ENCODE measurements around the gene AFAP1.

DNA sequence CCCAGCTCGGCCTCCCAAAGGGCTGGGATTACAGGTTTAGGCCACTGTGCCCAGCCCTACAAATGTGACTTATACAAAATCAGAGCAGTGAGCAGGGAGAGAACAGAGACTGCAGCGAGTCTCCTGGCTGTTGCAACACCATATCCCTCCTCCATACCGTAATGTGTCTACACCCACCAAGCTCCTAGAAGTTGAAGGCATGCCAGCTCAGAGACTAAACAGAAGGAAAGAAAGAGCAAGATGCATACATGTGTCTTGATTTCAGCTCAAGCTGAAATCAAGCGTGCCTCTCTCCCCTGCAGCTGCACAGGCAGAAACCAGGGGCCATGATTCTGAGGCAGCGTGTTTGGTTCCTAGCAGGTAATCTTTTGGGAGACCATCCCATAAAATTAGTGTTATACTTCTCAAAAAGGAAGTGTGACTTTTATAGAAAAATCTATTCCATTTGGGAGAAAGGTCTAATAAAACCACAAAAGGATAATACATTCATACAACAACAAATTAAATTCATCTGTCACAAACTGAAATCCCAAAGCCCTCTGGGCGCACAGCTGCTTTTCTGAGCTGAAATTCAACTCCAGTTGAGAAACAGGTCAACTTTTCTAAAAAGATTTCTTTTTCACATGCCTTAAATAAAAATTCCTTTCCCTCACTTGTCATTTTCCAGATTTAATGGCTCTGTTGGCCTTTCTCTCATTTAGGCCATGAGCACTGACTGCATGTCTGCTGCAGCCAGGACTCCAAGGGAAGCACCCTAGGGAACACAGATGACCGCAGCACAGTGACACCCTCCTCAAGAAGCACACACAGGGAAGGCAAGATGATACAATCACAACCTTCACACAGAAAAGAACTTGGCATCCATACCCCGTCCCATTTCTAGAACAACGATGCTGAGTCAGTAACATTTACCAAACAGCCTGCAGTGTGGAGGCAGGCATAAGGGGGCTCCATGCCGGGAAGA lies 34.4 kb downstream of the AFAP1 start:
- no peak for TF ChIP-seq ZNF416 (CRISPR knock-in tag; IDR thresholded peaks at IDR 0.05)
- TF ChIP-seq, protein P1, sequence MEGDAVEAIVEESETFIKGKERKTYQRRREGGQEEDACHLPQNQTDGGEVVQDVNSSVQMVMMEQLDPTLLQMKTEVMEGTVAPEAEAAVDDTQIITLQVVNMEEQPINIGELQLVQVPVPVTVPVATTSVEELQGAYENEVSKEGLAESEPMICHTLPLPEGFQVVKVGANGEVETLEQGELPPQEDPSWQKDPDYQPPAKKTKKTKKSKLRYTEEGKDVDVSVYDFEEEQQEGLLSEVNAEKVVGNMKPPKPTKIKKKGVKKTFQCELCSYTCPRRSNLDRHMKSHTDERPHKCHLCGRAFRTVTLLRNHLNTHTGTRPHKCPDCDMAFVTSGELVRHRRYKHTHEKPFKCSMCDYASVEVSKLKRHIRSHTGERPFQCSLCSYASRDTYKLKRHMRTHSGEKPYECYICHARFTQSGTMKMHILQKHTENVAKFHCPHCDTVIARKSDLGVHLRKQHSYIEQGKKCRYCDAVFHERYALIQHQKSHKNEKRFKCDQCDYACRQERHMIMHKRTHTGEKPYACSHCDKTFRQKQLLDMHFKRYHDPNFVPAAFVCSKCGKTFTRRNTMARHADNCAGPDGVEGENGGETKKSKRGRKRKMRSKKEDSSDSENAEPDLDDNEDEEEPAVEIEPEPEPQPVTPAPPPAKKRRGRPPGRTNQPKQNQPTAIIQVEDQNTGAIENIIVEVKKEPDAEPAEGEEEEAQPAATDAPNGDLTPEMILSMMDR (IDR thresholded peaks at IDR 0.05) = no peak
- TF ChIP-seq ESRRA (CRISPR knock-in tag; IDR thresholded peaks at IDR 0.05; ENCODE audit: borderline replicate concordance) = no peak
- no peak for TF ChIP-seq SP1 (CRISPR knock-in tag; conservative IDR thresholded peaks at IDR 0.05)
- no peak for TF ChIP-seq ZNF423 (CRISPR knock-in tag; IDR thresholded peaks at IDR 0.05)
- TF ChIP-seq, protein P2, sequence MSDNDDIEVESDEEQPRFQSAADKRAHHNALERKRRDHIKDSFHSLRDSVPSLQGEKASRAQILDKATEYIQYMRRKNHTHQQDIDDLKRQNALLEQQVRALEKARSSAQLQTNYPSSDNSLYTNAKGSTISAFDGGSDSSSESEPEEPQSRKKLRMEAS (CRISPR knock-in tag; IDR thresholded peaks at IDR 0.05) = no peak
- TF ChIP-seq, protein P3, sequence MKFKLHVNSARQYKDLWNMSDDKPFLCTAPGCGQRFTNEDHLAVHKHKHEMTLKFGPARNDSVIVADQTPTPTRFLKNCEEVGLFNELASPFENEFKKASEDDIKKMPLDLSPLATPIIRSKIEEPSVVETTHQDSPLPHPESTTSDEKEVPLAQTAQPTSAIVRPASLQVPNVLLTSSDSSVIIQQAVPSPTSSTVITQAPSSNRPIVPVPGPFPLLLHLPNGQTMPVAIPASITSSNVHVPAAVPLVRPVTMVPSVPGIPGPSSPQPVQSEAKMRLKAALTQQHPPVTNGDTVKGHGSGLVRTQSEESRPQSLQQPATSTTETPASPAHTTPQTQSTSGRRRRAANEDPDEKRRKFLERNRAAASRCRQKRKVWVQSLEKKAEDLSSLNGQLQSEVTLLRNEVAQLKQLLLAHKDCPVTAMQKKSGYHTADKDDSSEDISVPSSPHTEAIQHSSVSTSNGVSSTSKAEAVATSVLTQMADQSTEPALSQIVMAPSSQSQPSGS (CRISPR knock-in tag; IDR thresholded peaks at IDR 0.05; ENCODE audit: borderline replicate concordance, low read depth) = no peak
- TF ChIP-seq, protein P4, sequence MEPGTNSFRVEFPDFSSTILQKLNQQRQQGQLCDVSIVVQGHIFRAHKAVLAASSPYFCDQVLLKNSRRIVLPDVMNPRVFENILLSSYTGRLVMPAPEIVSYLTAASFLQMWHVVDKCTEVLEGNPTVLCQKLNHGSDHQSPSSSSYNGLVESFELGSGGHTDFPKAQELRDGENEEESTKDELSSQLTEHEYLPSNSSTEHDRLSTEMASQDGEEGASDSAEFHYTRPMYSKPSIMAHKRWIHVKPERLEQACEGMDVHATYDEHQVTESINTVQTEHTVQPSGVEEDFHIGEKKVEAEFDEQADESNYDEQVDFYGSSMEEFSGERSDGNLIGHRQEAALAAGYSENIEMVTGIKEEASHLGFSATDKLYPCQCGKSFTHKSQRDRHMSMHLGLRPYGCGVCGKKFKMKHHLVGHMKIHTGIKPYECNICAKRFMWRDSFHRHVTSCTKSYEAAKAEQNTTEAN (CRISPR knock-in tag; IDR thresholded peaks at IDR 0.05) = no peak
- TF ChIP-seq, protein P5, sequence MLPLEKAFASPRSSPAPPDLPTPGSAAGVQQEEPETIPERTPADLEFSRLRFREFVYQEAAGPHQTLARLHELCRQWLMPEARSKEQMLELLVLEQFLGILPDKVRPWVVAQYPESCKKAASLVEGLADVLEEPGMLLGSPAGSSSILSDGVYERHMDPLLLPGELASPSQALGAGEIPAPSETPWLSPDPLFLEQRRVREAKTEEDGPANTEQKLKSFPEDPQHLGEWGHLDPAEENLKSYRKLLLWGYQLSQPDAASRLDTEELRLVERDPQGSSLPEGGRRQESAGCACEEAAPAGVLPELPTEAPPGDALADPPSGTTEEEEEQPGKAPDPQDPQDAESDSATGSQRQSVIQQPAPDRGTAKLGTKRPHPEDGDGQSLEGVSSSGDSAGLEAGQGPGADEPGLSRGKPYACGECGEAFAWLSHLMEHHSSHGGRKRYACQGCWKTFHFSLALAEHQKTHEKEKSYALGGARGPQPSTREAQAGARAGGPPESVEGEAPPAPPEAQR (CRISPR knock-in tag; IDR thresholded peaks at IDR 0.05) = no peak
- TF ChIP-seq, protein P6, sequence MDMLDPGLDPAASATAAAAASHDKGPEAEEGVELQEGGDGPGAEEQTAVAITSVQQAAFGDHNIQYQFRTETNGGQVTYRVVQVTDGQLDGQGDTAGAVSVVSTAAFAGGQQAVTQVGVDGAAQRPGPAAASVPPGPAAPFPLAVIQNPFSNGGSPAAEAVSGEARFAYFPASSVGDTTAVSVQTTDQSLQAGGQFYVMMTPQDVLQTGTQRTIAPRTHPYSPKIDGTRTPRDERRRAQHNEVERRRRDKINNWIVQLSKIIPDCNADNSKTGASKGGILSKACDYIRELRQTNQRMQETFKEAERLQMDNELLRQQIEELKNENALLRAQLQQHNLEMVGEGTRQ (CRISPR knock-in tag; IDR thresholded peaks at IDR 0.05) = no peak
- TF ChIP-seq ETV6 (CRISPR knock-in tag; IDR thresholded peaks at IDR 0.05) = no peak
- TF ChIP-seq, protein P7, sequence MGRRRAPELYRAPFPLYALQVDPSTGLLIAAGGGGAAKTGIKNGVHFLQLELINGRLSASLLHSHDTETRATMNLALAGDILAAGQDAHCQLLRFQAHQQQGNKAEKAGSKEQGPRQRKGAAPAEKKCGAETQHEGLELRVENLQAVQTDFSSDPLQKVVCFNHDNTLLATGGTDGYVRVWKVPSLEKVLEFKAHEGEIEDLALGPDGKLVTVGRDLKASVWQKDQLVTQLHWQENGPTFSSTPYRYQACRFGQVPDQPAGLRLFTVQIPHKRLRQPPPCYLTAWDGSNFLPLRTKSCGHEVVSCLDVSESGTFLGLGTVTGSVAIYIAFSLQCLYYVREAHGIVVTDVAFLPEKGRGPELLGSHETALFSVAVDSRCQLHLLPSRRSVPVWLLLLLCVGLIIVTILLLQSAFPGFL (CRISPR knock-in tag; IDR thresholded peaks at IDR 0.05; ENCODE audit: borderline replicate concordance) = no peak
